AG10803 (cell line): ENCODE measurements around the gene SMIM24.

ENCODE experiments used
- DNase-seq: peaks from one replicate; pipeline ENCODE4 v3.0.0; 2010; ENCODE audit warnings: low read depth
- H3K4me3 ChIP-seq: 2 replicates; pipeline ENCODE4 v1.5.1; 2011; ENCODE audit warnings: mild to moderate bottlenecking, low read length, control low read depth
- TF ChIP-seq, protein P1 (sequence below): conservative IDR thresholded peaks from 2 replicates; pipeline ENCODE4 v1.5.1; 2011; ENCODE audit warnings: mild to moderate bottlenecking, low read length, control low read depth, inconsistent platforms

SMIM24 gene

DNA sequence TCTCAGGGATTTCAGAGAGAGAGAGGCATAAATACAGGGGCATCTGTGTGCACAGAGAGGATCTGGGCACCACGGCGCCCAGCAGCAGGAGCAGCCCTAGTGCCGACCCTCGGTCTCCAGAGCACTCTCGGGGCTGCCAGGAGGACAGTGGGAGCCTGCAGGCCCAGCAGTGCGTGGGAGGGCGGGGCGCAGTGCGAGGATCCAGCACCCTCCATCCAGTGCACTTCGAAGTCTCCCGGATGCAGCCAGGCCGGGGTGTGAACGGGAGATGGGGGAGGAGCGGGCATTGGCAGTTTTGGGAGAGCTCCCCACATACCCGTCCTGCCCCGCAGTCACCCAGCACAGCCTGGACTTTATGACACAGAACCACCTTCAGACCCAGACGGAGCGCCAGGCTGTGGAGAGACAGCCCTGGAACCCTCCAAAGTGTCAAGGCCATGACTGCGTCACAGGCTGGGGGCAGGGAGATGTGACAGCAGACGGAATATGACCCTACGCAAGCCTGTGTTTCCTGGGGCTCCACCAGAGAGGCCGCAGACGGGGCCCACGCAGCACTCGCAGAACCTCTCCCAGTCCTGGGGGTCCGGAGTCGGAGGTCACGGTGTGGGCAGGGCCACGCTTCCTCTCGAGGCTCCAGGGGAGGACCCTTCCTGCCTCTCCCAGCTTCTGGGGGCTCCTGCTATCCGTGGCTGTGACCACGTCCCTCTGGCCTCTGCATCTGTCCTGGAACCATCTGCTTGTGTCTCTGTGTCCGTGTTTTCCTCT lies 43.9 kb upstream of the SMIM24 start:
- TF ChIP-seq, protein P1, sequence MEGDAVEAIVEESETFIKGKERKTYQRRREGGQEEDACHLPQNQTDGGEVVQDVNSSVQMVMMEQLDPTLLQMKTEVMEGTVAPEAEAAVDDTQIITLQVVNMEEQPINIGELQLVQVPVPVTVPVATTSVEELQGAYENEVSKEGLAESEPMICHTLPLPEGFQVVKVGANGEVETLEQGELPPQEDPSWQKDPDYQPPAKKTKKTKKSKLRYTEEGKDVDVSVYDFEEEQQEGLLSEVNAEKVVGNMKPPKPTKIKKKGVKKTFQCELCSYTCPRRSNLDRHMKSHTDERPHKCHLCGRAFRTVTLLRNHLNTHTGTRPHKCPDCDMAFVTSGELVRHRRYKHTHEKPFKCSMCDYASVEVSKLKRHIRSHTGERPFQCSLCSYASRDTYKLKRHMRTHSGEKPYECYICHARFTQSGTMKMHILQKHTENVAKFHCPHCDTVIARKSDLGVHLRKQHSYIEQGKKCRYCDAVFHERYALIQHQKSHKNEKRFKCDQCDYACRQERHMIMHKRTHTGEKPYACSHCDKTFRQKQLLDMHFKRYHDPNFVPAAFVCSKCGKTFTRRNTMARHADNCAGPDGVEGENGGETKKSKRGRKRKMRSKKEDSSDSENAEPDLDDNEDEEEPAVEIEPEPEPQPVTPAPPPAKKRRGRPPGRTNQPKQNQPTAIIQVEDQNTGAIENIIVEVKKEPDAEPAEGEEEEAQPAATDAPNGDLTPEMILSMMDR, result no peak
- no peak overlapping the region for H3K4me3 ChIP-seq
- DNase-seq, result no peak

DNA sequence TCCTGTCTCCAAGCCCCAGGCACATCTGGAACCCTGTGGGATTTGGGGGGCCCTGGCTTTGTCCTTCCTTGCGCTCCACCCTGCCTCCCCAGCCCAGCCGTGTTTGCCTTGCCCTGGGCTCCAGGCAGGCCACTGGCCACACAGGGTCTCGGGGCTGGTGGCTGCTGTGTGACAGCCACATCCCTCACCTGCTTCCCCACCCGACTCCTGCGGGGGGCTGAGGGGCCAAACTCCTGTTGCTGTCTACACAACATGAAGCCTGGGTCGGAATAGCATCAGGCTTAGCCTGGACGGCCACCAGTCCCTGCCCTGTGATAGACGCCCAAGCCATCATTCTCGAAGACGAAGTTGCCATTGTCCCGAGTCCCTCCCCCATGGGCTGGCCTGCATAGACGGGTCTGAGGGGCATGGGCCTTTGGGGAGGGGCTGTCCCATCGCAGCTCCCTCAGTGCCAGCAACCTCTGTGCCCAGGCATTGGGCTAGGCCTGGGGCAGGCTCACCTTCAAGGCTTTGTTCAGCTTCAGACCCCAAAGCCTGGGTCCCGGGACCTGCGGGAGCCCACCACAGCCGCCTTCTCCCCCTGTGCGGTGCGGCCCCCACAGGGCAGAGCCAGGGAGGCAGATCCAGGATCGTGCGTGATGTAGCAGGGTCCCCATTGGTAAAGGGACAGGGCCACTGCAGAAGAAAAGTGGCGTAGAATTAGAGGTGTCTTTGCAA lies 43.2 kb upstream of the SMIM24 start:
- DNase-seq, result no peak

DNA sequence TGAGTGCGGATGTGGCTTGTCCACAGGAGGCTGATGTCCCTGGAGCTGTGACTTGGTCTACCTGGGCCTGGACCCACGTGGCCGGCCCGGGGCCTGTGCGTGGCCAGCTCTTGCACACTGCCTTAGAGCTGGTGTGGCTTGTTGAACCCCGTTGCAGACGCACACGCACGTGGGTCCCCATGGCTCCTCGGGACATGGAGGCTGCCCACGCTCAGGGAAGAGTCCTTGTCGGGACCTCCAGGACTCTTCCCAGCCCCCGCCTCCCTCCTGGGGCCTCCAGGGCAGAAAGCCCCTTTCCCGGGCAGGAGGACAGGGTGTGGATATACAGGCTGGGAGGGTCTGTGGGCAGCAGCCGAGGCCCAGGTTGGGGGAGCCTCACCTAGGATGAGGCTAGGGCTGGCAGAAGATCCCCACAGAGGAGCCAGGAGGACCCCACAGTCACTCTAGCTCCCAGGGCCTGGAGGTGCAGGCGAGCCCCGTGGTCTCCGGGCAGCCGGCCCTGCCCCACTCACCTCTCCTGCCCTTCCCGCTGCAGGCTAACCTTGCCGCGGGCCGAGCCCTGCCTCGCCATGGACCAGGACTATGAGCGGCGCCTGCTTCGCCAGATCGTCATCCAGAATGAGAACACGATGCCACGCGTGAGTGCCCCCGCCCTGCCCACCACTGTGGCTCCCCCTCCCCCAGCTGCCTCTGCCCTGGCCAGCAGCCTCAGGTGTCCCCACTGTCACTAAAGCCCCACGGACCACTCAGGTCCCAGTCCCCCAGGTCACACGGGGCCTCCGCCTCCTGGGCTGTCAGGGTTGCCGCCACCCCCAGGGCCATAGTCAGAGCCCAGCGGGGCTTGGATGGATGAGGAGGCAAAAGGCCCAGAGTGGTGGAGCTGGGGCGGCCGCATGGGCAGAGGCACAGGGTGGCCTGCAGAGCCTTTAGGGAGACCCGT lies 42.4 kb upstream of the SMIM24 start:
- no peak overlapping the region for H3K4me3 ChIP-seq
- DNase-seq, result no peak
- TF ChIP-seq, protein P1, result no peak

More for the DNA sequence above, 43.2 kb upstream of the SMIM24 start:
- TF ChIP-seq, protein P1, result no peak
- H3K4me3 ChIP-seq, result no peak overlapping the region

DNA sequence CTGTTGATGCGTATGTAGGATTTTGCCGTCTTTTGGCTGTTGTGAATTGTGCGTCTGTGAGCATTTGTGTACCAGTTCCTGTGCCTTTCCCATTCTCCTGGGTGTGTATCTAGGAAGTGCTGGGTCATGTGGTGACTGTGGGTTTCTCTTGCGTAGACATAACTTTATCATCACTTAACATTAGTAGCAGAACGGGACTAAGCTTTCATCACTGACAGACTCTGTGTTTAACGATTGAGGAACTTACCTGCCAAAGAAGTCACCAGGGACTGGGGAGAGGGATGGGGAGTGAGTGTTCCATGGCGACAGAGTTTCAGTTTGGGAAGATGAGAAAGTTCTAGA lies 40.8 kb upstream of the SMIM24 start:
- DNase-seq, result no peak
- TF ChIP-seq, protein P1, result no peak
- H3K4me3 ChIP-seq, result no peak overlapping the region

DNA sequence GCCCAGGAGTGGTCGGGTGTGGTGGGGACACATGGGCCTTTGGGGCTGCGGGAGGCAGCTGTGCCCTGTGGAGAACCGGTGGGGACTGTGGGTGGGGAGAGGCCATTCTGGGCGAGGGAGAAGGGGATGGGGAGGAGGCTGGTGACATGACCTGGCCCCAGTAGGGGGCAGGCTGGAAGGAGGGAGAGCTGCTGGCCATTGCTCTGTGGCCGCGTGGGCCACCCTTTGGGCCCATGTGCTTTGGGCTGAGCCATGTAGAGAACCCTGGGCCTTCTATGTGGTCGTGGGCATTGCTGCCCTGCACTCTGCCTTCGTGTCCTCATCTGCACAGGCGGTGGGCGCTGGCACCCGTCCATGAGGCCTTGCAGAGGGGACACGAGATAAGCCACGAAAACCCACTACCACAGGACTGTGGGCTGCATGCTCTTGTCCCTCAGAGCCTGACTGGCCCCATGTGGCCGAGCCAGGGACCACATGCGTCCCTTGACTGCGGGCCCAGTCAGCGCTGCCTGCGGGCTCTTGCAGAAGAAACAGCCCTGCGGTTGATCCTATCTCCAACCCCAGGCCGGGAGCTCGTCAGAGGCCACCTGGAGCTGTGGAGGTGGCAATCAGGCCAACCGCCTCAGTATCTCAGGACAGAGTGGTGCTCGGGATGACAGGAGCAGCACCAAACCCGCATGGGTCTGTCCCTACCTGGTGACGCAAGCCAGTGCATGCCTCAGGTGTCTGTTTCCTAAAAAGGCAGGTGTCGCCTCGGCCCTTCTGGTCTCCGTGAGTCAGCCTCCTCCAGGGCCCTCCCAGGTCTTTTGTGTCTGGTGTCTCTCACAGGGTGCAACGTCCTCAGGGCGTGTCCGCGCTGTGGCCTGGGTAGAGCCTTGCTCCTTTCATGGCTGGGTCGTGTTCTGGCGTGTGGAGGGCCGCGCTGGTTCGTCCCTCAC lies 40.1 kb upstream of the SMIM24 start:
- DNase-seq, result no peak
- TF ChIP-seq, protein P1, result no peak
- H3K4me3 ChIP-seq, result no peak overlapping the region

DNA sequence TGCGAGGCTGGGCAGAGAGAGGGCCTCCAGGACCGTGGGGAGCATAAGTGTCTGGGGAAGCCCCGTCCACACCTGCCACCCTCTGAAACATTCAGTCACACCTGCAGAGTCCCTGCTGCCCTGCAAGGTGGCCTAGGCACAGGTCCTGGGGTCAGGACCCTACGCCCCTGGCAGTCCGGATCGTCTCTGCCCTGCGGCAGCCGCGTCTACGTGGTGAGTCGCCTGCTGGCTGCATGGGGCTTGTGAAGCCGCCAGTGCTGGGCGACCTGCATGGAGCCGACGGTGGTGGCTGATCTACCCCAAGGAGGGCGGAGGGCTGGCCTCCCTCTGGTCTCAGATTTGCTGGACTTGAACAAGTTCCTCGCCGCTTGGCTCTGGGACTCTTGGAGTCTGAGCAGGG lies 38.8 kb upstream of the SMIM24 start:
- no peak for DNase-seq
- TF ChIP-seq, protein P1, result no peak
- H3K4me3 ChIP-seq, result no peak overlapping the region
